Right atrium auricular region (tissue), 2 donors: ENCODE measurements around the gene NUBP2. TPM values are rescaled to one million over a fixed set of nuclear protein-coding genes. Genes with fewer than 3 reads are reported as not detected.

ENCODE experiments used
- DNase-seq: peaks from one replicate; pipeline ENCODE4 v3.0.0-alpha.2; 2019; ENCODE audit warnings: low spot score
- H3K27ac ChIP-seq, 2 donors: fragments of 200-600 bp; sonication (generic); 1 replicate in 1 of 2; 2 replicates in 1 of 2; pipeline ENCODE4 v1.5.1; 2016 to 2019
- H3K27me3 ChIP-seq, 2 donors: fragments of 200-600 bp; sonication (generic); one replicate each; pipeline versions ENCODE4 v1.5.1 to v1.6.0; 2017 to 2019
- H3K36me3 ChIP-seq: fragments of 200-600 bp; sonication (generic); one replicate; pipeline ENCODE4 v1.5.1; 2016
- H3K4me1 ChIP-seq, 2 donors: fragments of 200-600 bp; sonication (generic); one replicate each; pipeline versions ENCODE4 v1.5.1 to v1.6.0; 2017 to 2019
- H3K4me3 ChIP-seq, 2 donors: fragments of 200-600 bp; sonication (generic); 1 replicate in 1 of 2; 2 replicates in 1 of 2; pipeline ENCODE4 v1.5.1; 2017 to 2019; ENCODE audit warnings: mild to moderate bottlenecking in 1 of 2, moderate library complexity in 1 of 2
- H3K9me3 ChIP-seq, 2 donors: fragments of 200-600 bp; sonication (generic); one replicate each; pipeline ENCODE4 v1.5.1; 2019
- total RNA-seq, 2 donors: library from RNA; depleted of rRNA; stranded (reverse); fragments of >200 nt; gene quantifications; one replicate each; pipeline ENCODE4 v1.1.0, GENCODE V29; 2016
- TF ChIP-seq, protein P1 (sequence below), 2 donors: fragments of 200-600 bp; sonication (generic); IDR thresholded peaks; one replicate each; pipeline ENCODE4 v1.5.1; 2019; ENCODE audit warnings: antibody characterized with exemption in 2 of 2

The NUBP2 gene
- total RNA-seq, 2 donors from 2014 or later: 70.3 to 77.9 TPM

DNA sequence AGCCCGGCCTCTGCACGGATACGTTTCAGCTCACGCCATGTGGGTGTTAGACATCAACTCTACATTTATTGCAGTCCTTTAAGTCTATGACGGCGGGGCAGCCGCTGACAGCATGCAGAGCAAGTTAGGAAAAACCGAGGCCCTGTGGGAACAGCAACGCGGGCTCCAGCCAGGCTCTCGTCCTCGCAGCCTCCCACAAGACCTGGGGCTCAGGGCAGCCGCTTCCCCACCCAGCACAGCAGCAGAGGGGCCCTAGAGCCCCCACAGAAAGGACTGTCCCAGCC lies 6.1 kb upstream of the NUBP2 start:
- H3K4me3 ChIP-seq: no peak overlapping the region
- no peaks in the 10 kb centered on the region for H3K27me3 ChIP-seq
- DNase-seq: no peak
- H3K4me1 ChIP-seq: peaks cover 0 to 45% of the 10 kb centered on the region in 2 donors
- no peaks in the 10 kb centered on the region for H3K9me3 ChIP-seq
- TF ChIP-seq, protein P1, sequence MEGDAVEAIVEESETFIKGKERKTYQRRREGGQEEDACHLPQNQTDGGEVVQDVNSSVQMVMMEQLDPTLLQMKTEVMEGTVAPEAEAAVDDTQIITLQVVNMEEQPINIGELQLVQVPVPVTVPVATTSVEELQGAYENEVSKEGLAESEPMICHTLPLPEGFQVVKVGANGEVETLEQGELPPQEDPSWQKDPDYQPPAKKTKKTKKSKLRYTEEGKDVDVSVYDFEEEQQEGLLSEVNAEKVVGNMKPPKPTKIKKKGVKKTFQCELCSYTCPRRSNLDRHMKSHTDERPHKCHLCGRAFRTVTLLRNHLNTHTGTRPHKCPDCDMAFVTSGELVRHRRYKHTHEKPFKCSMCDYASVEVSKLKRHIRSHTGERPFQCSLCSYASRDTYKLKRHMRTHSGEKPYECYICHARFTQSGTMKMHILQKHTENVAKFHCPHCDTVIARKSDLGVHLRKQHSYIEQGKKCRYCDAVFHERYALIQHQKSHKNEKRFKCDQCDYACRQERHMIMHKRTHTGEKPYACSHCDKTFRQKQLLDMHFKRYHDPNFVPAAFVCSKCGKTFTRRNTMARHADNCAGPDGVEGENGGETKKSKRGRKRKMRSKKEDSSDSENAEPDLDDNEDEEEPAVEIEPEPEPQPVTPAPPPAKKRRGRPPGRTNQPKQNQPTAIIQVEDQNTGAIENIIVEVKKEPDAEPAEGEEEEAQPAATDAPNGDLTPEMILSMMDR (IDR thresholded peaks at IDR 0.05): no peak
- no peak overlapping the region for H3K27ac ChIP-seq
- H3K36me3 ChIP-seq: peaks cover 37% of the 10 kb centered on the region

DNA sequence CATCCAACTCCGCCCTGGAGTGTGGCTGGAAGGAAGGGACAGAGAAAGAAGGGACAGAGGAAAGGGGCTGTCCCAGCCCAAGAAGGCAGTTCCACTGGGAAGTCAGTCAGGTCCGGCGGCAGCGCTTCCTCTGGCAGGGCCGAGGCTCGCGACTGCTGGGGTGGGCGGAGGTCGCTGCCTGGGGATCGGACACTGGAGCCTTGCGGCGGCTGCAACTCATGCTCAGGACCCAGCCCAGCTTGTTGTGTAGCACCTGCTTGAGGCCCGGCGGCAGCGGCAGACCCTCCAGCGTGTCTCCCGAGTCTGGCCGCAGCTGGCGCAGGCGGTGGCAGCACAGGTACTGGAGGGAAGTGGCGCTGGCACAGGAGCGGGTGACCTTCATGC lies 5.8 kb upstream of the NUBP2 start:
- H3K4me1 ChIP-seq: peaks cover 0 to 44% of the 10 kb centered on the region in 2 donors
- no peaks in the 10 kb centered on the region for H3K27me3 ChIP-seq
- H3K36me3 ChIP-seq: peaks cover 37% of the 10 kb centered on the region
- no peaks in the 10 kb centered on the region for H3K9me3 ChIP-seq
- no peak for DNase-seq
- no peak overlapping the region for H3K27ac ChIP-seq
- no peak overlapping the region for H3K4me3 ChIP-seq
- TF ChIP-seq, protein P1 (IDR thresholded peaks at IDR 0.05): no peak

DNA sequence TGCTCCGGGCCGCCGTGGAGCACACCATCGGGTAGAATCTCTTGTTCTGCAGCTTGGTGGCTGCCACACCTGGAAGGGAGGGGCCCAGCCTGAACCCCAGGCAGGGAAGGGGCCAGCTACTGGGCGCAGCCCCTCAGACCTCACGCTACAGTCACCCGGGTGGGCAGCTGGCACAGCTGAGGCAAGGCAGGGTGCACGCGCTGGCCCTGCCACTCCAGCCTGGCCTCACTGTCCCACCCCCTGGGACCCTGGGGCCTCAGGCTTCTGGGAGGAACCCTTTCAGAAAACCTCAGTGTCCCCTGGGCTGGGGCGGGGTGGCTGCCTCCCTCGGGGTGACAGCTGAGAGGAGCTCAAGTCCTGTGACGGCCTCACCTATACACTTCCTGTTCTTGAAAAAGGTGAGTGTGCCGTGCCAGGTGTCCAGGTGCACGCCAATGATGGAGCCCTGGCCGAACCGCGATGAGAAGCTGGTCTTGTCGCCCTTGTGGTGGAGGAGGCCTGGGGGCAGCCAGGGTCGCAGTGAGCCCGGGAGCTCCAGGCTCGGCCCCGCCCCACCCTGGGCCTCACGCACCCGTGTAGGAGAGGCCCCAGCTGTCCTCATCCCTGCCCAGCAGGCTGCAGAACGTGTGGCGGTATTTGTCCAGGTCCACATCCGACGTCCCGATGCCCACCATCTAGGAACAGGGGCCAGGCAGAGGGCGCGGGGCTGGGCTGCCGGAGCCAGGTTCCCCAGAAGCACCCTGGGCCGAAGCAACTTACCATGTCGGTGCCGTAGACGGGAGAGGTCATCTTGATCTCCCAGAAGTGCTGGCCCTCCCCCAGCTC lies 5.2 kb upstream of the NUBP2 start:
- peaks cover 37% of the 10 kb centered on the region for H3K36me3 ChIP-seq
- no peak for DNase-seq
- no peaks in the 10 kb centered on the region for H3K9me3 ChIP-seq
- no peak overlapping the region for H3K27ac ChIP-seq
- TF ChIP-seq, protein P1 (IDR thresholded peaks at IDR 0.05): no peak
- no peak overlapping the region for H3K4me3 ChIP-seq
- peaks cover 0 to 38% of the 10 kb centered on the region in 2 donors for H3K4me1 ChIP-seq
- no peaks in the 10 kb centered on the region for H3K27me3 ChIP-seq

DNA sequence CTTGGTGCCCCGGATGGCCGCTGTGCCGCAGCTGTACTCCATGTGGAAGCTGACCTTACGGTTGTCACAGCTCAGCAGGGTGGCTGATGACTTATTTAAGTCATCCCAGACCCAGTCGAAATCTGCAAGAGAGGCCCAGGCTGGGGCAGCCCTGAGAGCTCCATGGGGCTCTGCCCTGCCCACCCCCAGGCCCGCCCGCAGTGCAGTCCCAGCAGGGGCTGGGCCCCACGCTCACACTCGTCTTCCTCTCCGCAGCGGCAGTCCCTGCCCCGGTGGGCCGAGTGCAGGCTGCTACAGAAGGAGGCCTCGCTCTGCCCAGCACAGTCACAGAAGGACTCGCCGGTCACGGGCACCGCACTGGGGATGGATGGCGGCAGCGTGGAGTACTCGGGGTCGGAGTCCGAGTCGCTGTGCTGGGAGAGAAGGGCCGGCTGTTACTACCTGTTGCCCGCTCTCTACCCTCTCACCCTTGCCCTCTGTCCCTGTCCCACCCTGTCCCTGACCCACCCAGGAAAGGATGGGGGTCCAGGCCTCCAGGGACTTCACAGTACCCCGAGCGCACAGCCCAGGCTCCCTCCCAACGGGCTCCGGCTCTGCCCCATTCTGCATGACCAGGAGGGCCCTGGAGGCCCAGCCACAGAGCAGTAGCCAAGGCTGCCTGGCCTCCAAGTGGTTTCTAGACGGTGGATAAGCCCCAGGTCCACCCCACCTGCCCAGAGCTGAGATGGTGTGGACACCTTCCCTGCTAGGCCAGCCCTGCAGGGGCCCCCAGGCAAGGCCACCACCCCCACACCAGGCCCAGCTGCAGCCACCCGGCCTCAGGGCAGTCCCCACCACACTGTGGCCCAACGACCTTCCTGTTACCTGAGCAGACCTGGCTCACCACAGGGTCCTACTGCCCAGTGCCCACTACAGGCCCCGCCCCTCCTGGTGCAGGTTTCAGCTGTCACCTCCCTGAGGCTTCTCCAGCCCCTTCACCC lies 4.3 kb upstream of the NUBP2 start:
- DNase-seq: no peak
- H3K36me3 ChIP-seq: peaks cover 37% of the 10 kb centered on the region
- peaks cover 0 to 40% of the 10 kb centered on the region in 2 donors for H3K4me1 ChIP-seq

DNA sequence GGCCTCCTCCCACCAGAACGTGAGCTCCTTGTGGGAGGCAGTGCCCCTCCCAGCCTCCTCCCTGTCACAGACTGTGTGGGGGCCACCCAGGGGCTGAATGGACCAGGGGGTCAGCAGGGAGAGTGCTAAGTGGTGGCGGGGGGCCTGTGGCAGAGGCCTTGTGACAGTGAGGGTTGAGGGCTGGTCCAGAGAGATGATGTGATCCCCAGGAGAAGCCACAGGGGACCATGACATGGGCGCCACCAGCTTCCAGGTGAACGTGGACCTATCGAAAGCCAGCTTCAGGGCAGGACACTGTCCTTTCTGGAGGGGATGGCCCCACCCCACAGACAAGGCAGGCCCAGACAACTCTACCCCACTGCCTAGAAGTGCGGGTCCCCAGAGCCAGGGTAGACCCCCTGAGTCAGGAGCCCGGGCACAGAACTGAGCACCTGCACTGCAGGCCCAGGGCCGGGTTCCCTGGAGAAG lies 3.5 kb upstream of the NUBP2 start:
- no peaks in the 10 kb centered on the region for H3K27me3 ChIP-seq
- peaks cover 0 to 40% of the 10 kb centered on the region in 2 donors for H3K4me1 ChIP-seq
- H3K9me3 ChIP-seq: no peaks in the 10 kb centered on the region
- no peak overlapping the region for H3K27ac ChIP-seq
- peaks cover 37% of the 10 kb centered on the region for H3K36me3 ChIP-seq
- DNase-seq: no peak
- TF ChIP-seq, protein P1 (IDR thresholded peaks at IDR 0.05): no peak
- H3K4me3 ChIP-seq: no peak overlapping the region

More for the DNA sequence above, 4.3 kb upstream of the NUBP2 start:
- no peak overlapping the region for H3K27ac ChIP-seq
- H3K27me3 ChIP-seq: no peaks in the 10 kb centered on the region
- H3K9me3 ChIP-seq: no peaks in the 10 kb centered on the region
- H3K4me3 ChIP-seq: no peak overlapping the region
- TF ChIP-seq, protein P1 (IDR thresholded peaks at IDR 0.05): no peak
